ENCODE results near the gene MSRB3. TPM values are rescaled to one million over a fixed set of nuclear protein-coding genes. Genes with fewer than 3 reads are reported as not detected.

MSRB3 gene
- 65.7 and 67.8 TPM in 2 replicates for total RNA-seq

DNA sequence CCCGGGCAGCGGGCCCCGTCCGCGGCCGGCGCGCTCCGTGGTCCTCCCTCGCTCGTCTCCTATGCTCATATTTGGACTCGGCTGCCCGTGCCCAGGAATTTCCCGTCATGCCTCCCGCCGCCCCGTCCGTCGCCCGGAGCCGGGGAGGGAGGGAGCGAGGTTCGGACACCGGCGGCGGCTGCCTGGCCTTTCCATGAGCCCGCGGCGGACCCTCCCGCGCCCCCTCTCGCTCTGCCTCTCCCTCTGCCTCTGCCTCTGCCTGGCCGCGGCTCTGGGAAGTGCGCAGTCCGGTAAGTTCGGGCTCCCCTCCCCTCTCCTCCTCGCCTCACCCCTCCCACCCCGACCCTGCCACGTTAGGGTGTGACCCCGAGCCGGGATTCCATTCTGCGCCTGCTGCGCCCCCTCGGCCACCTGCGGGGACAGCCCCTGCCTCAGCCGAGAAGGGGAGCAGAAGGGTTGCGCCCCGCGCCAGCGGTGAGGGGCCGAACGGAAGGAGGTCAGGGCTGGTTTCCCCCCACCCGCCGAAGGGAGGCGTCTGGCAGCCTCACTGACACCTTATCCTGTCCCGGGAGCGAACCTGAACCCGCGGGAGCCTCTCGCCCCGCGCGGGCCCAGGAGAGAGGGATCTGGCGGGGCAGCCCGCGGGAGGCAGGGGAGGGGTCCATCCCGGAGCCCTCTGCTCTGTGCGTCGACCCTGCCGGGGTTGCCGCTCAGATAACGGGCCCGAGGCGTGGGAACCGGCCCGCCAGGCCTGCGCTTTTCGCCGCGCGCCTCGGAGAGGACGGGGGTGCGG lies at the start of gene MSRB3:
MSRB3 (plus strand) TSS at position 108 of the 793 bp plus-strand sequence. CDS start 29,897 bp downstream, outside the sequence.

Other genes starting within 250 kb of the MSRB3 start
- not detected in 2 replicates for gene WIF1, start 157.4 kb upstream of the MSRB3 start, total RNA-seq
- gene LEMD3, start 109.1 kb upstream of the MSRB3 start, total RNA-seq = 29.7 and 33.1 TPM in 2 replicates